ENCODE results near the gene CCDC89.
A peak's percentile ranks its signal among the peaks of the same experiment; 100 is the strongest.
"Not testable (repeated sequence)": the region's sequence is repeated elsewhere in the genome, so short reads cannot be mapped to it uniquely, and the experiment has no call there.

Gene CCDC89

DNA sequence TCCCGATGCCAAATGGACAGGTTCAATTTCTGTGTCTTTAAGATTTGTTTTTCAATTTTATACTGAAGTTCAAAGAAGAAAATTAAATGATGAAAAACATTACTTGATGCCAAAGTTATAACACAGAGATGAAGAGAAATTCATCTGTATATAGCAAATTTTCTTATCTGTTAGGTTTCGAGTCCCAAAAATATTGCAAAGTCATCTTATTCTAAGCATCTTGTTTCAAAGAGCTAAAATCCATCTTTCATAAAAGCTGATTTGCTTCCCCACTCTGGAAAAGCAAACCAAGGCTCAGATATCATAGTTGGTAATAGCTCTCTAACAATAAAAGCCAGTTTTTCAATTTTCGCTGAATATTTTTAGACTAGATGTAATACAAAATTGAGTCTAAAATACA is 19.0 kb upstream of the CCDC89 start:
- Mint-ChIP-seq H3K27me3 (no peaks in the 10 kb centered on the region), H3K4me1 (peaks cover 10% of the 10 kb centered on the region), H3K4me3 (no peak overlapping the region), H3K9me3 (no peaks in the 10 kb centered on the region), H3K27ac (no peak overlapping the region), H3K36me3 (peaks cover 16% of the 10 kb centered on the region)

DNA sequence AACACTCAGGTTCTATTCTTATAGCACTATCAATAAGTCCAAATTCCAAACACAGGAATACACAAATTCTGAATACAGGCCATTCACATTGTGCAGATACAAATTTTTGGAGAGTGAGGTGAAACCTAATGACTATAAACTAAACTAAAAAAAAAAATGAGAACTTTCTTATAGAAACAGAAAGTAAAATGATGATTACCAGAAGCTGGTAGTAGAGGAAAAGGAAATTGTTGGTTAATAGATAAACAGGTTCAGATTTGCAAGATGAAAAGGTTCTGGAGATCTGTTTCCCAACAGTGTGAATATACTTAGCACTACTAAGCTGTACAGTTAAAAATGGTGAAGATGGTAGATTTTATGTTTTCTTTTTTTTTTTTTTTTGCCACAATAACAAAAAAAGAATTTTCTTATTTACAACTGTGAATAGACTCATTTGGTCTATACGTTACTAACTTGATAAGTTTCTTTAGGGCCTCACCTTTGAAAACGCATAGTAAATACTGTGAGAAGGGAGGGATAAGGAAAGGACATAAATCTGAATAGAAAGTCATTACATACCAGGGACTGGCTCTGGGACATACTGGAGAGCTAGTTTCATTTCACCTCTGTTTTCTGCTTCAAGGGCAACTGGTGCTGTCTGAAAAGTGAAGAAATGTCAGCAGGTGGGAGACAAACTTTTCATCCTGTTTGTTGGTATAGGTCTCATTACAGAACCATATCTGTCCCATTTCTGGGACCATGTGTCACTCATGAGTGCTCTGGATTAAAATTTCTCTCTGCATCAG is 14.2 kb upstream of the CCDC89 start:
- peak overlapping the region; percentile 83 for H3K27ac Mint-ChIP-seq
- peak overlapping the region; percentile 55 for H3K4me3 Mint-ChIP-seq

DNA sequence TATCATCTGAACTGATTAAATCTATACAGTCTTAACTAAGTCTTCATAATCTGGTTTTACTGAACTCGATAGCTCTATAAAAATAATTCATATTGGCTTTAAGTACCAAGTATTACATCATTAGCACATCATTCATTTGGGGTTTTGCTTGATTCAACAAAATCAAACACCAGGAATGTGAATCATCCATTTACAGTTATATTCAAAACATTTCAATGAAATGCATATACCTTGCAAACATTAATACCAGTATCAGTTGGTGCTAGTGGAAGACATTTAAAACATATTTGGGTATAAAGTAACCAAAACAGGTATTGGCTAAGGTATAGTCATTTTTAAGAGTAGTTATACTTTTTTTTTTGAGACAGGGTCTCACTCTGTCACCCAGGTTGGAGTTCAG is 12.2 kb upstream of the CCDC89 start:
- H3K36me3 Mint-ChIP-seq: peaks cover 10% of the 10 kb centered on the region

More for the DNA sequence above, 14.2 kb upstream of the CCDC89 start:
- peaks cover 14% of the 10 kb centered on the region for H3K36me3 Mint-ChIP-seq
- H3K27me3 Mint-ChIP-seq: no peaks in the 10 kb centered on the region
- H3K9me3 Mint-ChIP-seq: no peaks in the 10 kb centered on the region
- peaks cover 37% of the 10 kb centered on the region for H3K4me1 Mint-ChIP-seq

DNA sequence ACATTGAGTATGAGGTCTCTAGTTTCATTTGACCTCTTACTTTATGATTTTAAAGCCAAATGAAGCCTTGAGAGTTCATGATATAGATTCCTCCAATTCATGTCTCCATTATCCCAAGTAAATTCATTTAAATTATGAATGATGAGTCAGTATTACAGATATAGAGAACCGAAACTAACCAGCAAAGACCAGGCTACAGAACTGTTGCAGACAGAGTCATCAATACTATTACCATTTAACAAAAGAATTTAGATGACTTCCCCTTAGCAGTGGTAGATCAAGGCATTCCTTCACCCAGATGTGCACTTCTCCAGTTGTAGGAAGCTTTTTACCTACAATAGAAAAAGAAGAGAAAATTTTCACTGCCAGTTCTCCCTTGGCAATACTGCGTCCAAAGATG is 11.8 kb upstream of the CCDC89 start:
- Mint-ChIP-seq H3K4me1 (peaks cover 37% of the 10 kb centered on the region), H3K36me3 (peaks cover 6% of the 10 kb centered on the region), H3K27ac (no peak overlapping the region), H3K27me3 (no peaks in the 10 kb centered on the region), H3K4me3 (no peak overlapping the region), H3K9me3 (no peaks in the 10 kb centered on the region)

More for the DNA sequence above, 12.2 kb upstream of the CCDC89 start:
- Mint-ChIP-seq H3K27me3 (no peaks in the 10 kb centered on the region), H3K4me1 (peaks cover 37% of the 10 kb centered on the region), H3K4me3 (no peak overlapping the region), H3K9me3 (no peaks in the 10 kb centered on the region), H3K27ac (no peak overlapping the region)

DNA sequence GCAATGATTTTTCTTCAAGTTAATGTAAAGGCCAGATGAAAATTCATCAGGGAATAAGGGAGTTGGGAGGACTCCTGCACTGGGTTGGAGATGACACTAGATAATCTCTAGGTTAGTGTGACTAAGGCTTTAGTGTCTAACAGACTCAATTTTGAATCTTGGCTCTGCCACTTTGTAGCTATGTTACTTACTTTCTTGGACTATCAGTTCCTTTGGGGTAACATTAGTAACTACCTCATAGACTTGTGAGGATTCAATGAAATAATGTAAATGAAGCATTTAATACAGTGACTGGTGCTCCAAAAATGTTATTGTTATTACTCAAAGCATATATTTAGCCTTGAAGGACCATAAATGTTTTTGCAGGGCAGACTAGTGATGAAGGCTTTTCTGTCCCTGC is 9.6 kb upstream of the CCDC89 start:
- Mint-ChIP-seq H3K27me3 (no peaks in the 10 kb centered on the region), H3K36me3 (peaks cover 8% of the 10 kb centered on the region), H3K4me3 (no peak overlapping the region), H3K9me3 (no peaks in the 10 kb centered on the region), H3K4me1 (peaks cover 33% of the 10 kb centered on the region), H3K27ac (no peak overlapping the region)

DNA sequence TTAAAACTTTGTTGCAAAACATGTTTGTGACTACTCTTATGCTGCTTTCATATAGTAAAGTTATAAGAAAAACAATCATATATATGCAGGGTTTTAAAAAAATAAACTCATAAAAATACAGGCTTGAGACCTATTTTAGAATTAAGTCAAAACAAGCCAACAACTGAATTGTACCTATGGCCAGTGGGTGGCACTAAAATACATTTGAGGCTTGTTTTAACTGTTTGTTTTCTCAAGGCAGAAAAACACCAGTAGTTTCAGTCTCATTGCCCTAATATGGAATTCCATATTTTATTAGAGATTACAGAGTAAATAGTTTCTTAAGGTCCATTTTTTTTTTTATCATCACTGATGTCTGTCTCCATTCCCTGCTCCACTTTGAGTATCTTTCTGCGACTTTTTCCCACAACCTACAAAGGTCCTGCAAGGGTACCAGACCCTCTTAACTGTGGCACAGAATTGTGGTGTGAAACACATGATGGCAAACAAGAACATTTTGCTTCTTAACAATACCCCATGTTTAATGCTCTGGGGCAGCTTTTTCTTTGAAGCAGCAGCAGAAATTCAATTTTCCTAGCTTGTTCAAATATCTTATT is 8.5 kb upstream of the CCDC89 start:
- no peaks in the 10 kb centered on the region for H3K9me3 Mint-ChIP-seq
- H3K36me3 Mint-ChIP-seq: peaks cover 9% of the 10 kb centered on the region
- H3K27me3 Mint-ChIP-seq: no peaks in the 10 kb centered on the region
- no peak overlapping the region for H3K4me3 Mint-ChIP-seq
- no peak overlapping the region for H3K27ac Mint-ChIP-seq
- H3K4me1 Mint-ChIP-seq: peaks cover 22% of the 10 kb centered on the region

DNA sequence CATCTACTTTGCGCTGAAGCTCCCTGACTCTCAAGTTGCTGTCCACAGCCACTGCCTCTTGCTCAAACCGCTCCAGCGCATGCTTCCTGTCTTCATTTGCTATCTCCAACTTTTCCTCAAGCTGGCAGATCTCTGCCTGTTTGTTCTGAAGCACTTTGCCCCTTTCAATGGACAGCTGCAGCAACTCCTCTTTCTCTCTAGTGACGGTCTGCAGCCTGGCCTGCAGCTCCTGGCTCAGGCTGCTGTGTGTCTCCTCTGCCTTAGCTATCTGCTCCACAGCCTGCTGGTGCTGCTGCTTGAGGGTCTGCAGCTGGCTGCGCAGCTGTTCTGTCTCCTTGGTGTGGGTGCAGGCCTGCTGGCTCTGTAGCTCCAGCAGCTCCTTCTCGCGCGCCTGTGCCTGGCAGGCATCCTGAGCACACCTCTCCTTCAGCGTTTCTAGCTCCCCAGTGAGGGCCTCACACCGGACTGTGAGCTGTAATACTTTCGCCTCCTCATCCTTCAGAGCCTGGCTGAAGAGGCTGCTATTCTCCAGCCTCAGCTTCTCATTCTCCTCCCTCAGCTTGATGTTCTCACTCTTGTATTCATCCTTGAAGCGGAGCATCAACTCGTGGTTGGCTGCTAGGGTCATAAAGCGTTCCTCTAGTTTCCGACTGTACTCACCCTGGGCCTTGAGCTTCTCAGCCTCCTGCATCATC is 723 bp downstream of the CCDC89 start:
- Mint-ChIP-seq H3K27me3 (peaks cover 1% of the 10 kb centered on the region), H3K4me3 (no peak overlapping the region), H3K36me3 (peaks cover 2% of the 10 kb centered on the region), H3K9me3 (no peaks in the 10 kb centered on the region), H3K27ac (no peak overlapping the region), H3K4me1 (peaks cover 19% of the 10 kb centered on the region)

DNA sequence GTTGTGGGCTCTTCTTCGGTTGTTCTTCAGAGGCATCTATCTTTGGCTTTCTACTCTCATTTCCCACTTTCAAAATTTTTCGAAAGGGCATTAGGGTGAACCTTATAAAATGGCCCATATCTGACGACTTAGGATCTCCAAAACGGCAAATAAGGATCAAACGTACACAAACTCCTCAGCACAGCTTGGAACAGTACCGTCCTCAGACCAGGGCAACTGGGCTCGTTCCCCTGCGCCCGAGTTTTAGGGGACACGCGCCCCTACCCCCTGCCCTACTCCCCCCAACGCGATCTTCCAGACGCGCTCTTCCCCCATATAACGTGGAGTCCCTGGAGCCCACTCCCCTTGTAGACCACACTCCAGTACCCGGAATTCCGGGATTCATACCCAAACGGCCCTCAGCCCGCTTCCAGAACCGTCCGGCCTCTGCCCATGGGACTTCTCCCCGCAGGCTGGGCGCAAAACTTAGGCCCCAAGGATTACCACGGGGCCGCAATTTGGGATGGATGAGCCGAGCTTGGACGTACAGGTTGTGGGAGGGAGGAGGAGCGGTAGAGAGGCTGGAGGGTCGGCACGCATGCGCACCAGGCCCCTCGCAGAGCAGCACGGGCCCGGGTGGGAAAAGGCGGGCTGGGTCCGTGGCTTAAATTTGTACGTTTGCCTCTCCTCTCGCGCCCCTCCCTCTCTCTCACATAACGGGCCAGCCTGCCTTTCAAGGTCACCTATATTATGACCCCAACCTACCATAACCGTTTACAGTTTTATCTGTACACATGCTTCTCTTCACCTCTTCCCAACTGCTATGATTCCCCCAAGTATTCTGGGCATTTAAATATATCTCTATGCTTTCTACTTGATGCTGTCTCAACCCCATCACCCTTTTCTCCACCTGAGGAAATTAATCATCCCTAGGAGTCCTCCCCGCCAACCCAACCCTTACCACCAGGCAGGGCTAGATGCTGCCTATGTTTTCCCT is 3.4 kb downstream of the CCDC89 start:
- peak overlapping the region; percentile 97 for H3K27ac Mint-ChIP-seq
- peaks cover 19% of the 10 kb centered on the region for H3K4me1 Mint-ChIP-seq
- no peaks in the 10 kb centered on the region for H3K36me3 Mint-ChIP-seq
- H3K27me3 Mint-ChIP-seq: peaks cover 1% of the 10 kb centered on the region
- peak overlapping the region; percentile 91 for H3K4me3 Mint-ChIP-seq
- H3K9me3 Mint-ChIP-seq: no peaks in the 10 kb centered on the region

DNA sequence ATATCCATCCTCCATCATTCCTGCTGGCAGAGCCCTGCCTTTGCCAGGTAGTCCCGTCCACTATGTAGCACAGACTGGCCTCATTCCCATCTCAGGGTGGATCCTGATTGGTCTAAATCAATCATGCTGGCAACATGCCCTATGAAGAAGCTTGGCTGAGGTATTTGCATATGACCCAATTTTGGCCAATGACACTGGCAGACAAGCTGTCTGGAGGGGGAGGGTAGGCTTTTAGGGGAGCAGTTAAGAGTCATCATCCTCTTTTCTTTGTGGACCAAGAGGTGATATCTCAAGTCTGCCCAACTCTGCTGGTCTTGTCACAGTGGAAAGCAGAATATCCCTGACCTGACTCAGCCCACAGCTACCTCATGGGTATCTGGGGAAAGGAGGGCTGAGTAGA is 5.1 kb downstream of the CCDC89 start:
- H3K9me3 Mint-ChIP-seq: no peaks in the 10 kb centered on the region
- peaks cover 19% of the 10 kb centered on the region for H3K4me1 Mint-ChIP-seq
- H3K27me3 Mint-ChIP-seq: peaks cover 1% of the 10 kb centered on the region
- no peak overlapping the region for H3K4me3 Mint-ChIP-seq
- H3K36me3 Mint-ChIP-seq: no peaks in the 10 kb centered on the region
- no peak overlapping the region for H3K27ac Mint-ChIP-seq

DNA sequence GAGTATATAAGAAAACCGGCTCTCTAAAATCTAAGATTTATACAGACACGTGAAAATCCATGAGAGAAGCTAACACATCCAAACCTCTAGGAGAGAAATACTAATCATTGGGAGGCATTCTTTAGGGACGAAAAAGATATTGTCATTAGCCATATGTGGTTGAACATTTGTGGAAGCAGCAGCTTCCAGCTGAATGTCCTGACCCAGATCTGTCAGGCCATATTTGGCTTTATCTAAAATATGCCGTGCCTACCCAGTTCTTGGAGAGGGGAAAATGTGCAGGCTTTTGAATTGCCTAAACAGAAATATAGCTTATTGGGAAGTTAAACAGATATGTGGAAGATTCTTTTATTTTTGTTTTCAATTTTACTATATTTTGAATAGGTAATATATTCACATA is 6.4 kb downstream of the CCDC89 start:
- H3K27me3 Mint-ChIP-seq: peaks cover 1% of the 10 kb centered on the region
- no peak overlapping the region for H3K4me3 Mint-ChIP-seq
- H3K9me3 Mint-ChIP-seq: no peaks in the 10 kb centered on the region
- H3K4me1 Mint-ChIP-seq: peaks cover 19% of the 10 kb centered on the region
- H3K36me3 Mint-ChIP-seq: no peaks in the 10 kb centered on the region
- no peak overlapping the region for H3K27ac Mint-ChIP-seq

DNA sequence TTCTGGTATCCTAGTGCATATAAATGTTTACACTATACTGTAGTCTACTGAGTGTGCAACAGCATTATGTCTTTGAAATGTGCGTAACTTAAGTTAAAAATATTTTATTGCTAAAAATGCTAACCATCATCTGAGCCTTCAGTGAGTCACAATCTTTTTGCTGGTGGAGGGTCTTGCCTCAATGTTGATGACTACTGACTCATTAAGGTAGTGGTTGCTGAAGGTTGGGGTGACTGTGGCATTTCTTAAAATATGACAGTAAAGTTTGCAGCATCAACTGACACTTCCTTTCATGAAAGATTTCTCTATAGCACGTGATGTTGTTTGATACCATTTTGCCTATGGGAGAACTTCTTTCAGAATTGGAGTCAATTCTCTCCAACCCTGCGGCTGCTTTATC is 12.6 kb downstream of the CCDC89 start:
- Mint-ChIP-seq H3K9me3 (peaks cover 5% of the 10 kb centered on the region), H3K36me3 (no peaks in the 10 kb centered on the region), H3K27me3 (no peaks in the 10 kb centered on the region), H3K4me1 (no peaks in the 10 kb centered on the region), H3K27ac (no peak overlapping the region), H3K4me3 (no peak overlapping the region)

DNA sequence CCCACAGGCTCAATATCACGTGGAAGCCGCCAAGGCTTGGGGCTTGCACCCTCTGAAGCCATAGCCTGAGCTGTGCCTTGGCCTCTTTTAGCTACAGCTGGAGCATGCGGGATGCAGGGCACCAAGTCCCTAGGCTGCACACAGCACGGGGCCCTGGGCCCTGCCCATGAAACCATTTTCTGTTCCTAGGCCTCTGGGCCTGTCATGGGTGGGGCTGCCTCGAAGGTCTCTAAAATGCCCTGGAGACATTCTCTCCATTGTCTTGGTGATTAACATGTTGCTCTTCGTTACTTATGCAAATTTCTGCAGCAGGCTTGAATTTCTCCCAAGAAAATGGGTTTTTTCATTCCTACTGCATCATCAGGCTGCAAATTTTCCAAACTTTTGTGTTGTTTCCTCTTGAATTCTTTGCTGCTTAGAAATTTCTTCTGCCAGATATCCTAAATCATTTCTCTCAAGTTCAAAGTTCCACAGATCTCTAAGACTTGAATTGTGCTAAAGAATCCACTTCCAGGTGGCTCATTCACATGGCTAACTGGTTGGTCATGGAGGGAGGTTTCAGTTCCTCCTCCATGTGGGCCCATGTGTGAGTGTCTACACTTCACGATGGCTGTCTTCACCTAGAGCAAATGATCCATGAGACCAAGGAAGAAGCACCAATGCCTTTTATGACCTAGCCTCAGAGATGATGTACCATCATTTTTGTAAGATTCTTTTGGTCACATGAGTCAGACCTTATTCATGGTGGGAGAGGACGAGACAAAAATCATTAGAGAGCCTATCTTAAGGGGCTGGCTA is 13.7 kb downstream of the CCDC89 start:
- no peak overlapping the region for H3K4me3 Mint-ChIP-seq
- H3K9me3 Mint-ChIP-seq: peaks cover 5% of the 10 kb centered on the region
- no peaks in the 10 kb centered on the region for H3K4me1 Mint-ChIP-seq
- H3K27me3 Mint-ChIP-seq: no peaks in the 10 kb centered on the region
- no peaks in the 10 kb centered on the region for H3K36me3 Mint-ChIP-seq
- H3K27ac Mint-ChIP-seq: no peak overlapping the region

DNA sequence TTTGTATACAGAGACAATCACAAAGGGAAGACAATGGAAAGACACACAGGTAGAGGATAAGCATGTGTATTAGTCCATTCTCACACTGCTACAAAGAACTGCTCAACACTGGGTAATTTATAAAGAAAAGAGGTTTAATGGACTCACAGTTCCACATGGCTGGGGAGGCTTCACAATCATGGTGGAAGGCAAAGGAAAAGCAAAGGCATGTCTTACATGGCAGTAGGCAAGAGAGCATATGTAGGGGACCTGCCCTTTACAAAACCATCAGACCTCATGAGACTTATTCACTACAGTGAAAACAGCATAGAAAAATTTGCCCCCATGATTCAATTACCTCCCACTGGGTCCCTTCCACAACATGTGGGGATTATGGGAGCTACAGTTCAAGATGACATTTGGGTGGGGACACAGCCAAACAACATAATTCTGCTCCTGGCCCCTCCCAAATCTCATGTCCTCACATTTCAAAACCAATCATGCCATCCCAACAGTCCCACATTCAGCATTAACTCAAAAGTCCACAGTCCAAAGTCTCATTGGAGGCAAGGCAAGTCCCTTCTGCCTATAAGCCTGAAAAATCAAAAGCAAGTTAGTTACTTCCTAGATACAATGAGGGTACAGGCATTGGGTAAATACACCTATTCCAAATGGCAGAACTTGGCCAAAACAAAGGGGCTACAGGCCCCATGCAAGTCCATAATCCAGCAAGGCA is 14.9 kb downstream of the CCDC89 start:
- H3K36me3 Mint-ChIP-seq, H3K4me1 Mint-ChIP-seq, H3K9me3 Mint-ChIP-seq, H3K27me3 Mint-ChIP-seq, H3K4me3 Mint-ChIP-seq, H3K27ac Mint-ChIP-seq: not testable (repeated sequence)

DNA sequence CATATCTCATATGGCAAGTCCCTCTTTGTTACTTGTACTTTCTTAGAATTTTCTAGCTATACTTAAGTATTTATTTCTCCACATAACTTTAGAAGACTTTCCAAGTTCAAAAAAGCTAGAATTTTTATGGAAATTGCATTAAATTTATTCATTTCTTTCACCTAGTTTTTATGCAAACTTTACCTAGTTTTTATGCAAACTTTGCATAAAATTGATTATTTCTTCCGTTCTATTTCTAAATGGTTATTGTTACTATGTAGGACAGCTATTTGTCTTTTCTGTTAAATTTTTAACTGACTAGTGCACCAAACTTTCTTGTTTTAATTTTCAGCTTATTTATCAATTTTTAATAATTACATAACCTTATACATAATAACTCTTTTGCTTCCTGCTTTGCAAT is 17.8 kb downstream of the CCDC89 start:
- H3K9me3 Mint-ChIP-seq: no peaks in the 10 kb centered on the region
- peaks cover 6% of the 10 kb centered on the region for H3K36me3 Mint-ChIP-seq
- H3K4me3 Mint-ChIP-seq: no peak overlapping the region
- H3K27me3 Mint-ChIP-seq: no peaks in the 10 kb centered on the region
- no peak overlapping the region for H3K27ac Mint-ChIP-seq
- peaks cover 13% of the 10 kb centered on the region for H3K4me1 Mint-ChIP-seq

All from activated naive CD4-positive, alpha-beta T cell treated with anti-CD3 and anti-CD28 coated beads, Interleukin-2, amount 50 U/mL, for 24 hours (primary cell).